Activated naive CD8-positive, alpha-beta T cell treated with anti-CD3 and anti-CD28 coated beads, Interleukin-2, amount 50 U/mL, for 24 hours (primary cell): ENCODE results near the gene STBD1.
"Not testable (repeated sequence)": the region's sequence is repeated elsewhere in the genome, so short reads cannot be mapped to it uniquely, and the experiment has no call there.

Experiments used
- ATAC-seq: fragments of 150-1000 bp; cut with Tn5 transposase; one replicate; pipeline ENCODE4 v1.10.0; 2021
- DNase-seq: peaks from one replicate; pipeline ENCODE4 v3.0.0; 2021
- H3K27ac Mint-ChIP-seq: one replicate; pipeline ENCODE4 v1.8.0; 2021; ENCODE audit warnings: mild to moderate bottlenecking, mixed read lengths
- H3K27me3 Mint-ChIP-seq: one replicate; pipeline ENCODE4 v1.8.0; 2021; ENCODE audit warnings: mixed read lengths
- H3K36me3 Mint-ChIP-seq: one replicate; pipeline ENCODE4 v1.8.0; 2021; ENCODE audit warnings: low read depth, mixed read lengths
- H3K4me1 Mint-ChIP-seq: one replicate; pipeline ENCODE4 v1.8.0; 2021; ENCODE audit warnings: mixed read lengths
- H3K4me3 Mint-ChIP-seq: one replicate; pipeline ENCODE4 v1.8.0; 2021; ENCODE audit warnings: mild to moderate bottlenecking, moderate library complexity, mixed read lengths
- H3K9me3 Mint-ChIP-seq: one replicate; pipeline ENCODE4 v1.8.0; 2021; ENCODE audit warnings: mixed read lengths

The STBD1 gene

DNA sequence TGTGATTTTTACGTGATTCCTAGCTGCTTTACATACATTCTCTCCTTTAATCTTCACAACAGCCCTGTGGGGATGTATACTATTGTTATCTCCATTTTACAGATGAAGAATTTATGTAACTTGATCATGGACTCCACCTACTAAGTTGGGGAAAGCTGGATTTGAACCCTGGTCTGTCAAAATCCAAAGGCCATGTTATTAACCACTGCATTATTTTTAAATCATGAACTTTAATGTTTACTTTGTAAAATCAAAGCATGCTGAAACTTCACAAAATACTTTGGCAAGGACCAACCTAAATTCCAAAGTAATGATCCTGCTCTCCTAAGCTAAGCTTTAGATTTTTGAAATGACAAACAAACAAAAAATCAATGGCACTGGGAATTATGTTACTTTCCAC is 28.9 kb upstream of the STBD1 start:
- H3K27me3 Mint-ChIP-seq, result peaks cover 4% of the 10 kb centered on the region
- H3K4me3 Mint-ChIP-seq, result no peak overlapping the region
- H3K36me3 Mint-ChIP-seq, result no peaks in the 10 kb centered on the region
- no peaks in the 10 kb centered on the region for H3K9me3 Mint-ChIP-seq
- no peak for DNase-seq
- ATAC-seq, result no peak
- H3K4me1 Mint-ChIP-seq, result no peaks in the 10 kb centered on the region
- H3K27ac Mint-ChIP-seq, result no peak overlapping the region

DNA sequence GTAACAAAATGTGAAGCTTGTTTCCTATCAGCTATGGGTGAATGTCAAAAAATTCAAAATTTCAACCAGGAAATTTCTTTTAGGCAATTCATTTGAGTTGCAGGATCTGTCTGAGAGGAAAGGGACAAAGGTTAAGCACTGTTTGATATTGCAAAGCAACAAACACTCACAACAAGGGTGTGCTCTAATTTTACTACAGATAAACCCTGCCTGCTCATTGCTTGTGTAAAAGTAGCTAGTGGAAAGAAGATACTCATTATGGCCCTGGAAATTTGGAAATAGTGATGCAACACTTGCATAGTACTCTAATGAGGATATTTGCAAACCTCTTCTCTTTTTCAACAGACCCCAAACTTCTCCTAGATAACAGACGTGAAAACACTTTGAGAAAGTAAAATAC is 27.9 kb upstream of the STBD1 start:
- DNase-seq, result no peak
- no peaks in the 10 kb centered on the region for H3K36me3 Mint-ChIP-seq
- H3K4me3 Mint-ChIP-seq, result no peak overlapping the region
- ATAC-seq, result no peak
- H3K4me1 Mint-ChIP-seq, result no peaks in the 10 kb centered on the region
- no peak overlapping the region for H3K27ac Mint-ChIP-seq
- peaks cover 3% of the 10 kb centered on the region for H3K27me3 Mint-ChIP-seq
- no peaks in the 10 kb centered on the region for H3K9me3 Mint-ChIP-seq

DNA sequence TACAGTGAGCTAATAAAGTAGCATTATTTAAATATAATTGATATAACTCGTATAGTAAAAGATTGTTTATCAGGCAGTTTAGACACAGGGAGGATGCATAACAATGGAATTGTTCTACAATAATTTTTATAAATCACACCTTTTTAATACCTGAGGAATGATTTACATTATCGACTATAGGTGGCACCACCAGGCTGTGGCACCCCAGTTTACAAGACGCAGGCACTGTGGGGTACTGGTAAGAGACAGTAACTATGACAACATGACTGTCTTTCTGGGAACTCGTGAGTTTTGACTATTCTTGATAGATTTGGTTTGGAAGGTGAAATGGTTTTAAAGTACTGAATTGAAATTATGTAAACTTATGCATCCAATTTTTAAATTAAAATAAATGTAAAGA is 27.1 kb upstream of the STBD1 start:
- Mint-ChIP-seq H3K4me3 (no peak overlapping the region), H3K36me3 (no peaks in the 10 kb centered on the region), H3K4me1 (no peaks in the 10 kb centered on the region), H3K27me3 (peaks cover 3% of the 10 kb centered on the region), H3K27ac (no peak overlapping the region), H3K9me3 (no peaks in the 10 kb centered on the region)
- DNase-seq, result no peak
- no peak for ATAC-seq

DNA sequence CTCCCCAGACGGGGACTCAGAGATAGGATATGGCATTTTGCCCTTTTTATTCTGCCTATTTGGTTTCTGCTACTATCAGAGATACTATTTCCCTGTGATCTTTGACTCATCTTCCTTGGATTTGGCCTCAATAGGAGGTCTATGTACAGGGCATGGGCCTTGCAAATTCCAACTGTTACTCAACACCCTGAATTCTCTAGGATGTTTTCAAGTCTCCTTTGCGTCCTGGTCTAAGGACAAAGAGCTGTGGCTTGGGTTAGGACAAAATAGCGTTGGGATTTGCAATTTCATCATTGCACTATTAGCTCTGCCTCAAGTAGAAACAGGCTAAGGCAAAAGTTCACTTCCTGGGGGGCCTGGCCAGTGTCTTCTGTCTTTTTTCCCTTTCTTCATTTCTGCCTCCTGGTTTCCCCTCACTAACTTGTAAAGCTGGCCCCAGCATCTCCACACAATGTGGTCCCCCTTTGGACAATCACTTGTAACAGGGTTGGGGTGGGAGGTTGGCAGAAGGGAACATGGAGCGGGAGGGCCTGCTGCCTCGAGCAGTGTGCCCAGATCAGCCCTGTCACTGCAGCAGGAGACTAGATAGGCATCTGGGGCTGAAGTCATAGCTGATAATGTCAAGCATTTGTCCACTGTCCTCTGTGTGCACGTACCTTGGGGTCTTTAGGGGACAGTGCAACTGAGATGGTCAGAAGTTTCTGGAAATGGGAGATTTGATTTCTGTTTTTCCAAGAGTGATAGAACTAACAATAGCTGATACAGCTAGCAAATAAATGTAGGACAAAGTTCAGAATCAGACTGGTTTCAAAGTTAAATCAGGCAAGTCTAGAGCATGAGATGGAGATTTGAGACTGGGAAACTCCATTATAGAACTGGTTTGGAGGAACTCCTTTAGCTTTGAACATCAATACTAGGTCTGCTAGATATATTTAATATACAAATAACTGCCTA is 25.8 kb upstream of the STBD1 start:
- Mint-ChIP-seq H3K4me1 (no peaks in the 10 kb centered on the region), H3K36me3 (no peaks in the 10 kb centered on the region), H3K27me3 (peaks cover 3% of the 10 kb centered on the region), H3K4me3 (no peak overlapping the region), H3K9me3 (no peaks in the 10 kb centered on the region), H3K27ac (no peak overlapping the region)
- ATAC-seq (no peak), DNase-seq (no peak)

DNA sequence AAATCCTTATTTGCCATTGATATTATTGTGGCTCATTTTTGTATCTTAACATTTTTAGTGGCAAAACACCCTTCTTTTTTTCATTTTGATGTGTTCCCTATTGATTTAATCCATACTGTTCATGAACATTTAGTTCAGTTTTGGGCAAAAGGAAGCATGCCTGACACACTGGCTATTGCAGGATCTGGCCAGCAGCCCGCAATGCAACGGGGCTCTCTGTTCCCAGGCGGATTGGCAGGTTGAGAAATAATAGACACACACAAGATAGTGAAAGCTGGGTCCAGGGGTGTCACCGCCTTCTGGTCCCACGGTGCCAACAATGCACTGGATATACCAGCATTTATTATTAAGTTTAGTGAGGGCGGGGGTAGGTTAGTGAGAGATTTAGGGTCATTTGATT is 24.9 kb upstream of the STBD1 start:
- not testable (repeated sequence) for H3K36me3 Mint-ChIP-seq, H3K27me3 Mint-ChIP-seq, H3K4me3 Mint-ChIP-seq, H3K9me3 Mint-ChIP-seq, H3K27ac Mint-ChIP-seq, H3K4me1 Mint-ChIP-seq, DNase-seq, ATAC-seq

DNA sequence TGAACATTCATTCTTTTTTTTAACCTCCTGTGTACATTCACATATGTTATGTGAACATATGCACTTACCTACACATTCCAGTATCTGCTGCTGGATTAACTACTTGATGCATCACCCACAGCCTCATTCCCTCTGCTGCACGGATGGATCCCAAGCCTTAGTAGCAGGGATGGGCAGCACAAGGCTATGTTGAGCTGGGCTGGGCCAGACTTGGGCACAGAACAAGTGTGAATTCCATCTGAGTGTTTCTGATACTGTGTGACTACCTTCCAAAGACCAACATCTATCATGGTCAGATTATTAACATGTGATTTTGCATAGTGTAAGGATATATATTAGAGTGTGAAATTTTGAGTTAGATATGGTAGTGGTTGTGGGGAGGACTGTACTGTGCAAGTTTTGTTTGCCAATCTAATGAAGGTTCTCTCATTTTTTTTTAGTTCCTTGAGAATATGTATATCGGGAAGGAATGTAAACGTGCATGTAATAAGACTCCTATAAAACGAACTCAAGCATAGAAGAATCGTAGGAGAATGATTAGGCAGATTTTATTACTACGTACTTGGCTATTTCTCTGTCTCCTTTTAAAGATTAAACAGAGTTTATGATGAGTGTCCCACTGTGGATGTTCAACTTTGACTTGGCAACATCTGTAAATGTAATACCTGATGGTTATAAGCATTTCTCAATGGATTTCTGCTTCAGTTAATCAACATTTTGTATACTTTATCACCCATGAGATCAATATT is 23.4 kb upstream of the STBD1 start:
- Mint-ChIP-seq H3K9me3 (no peaks in the 10 kb centered on the region), H3K4me3 (no peak overlapping the region), H3K36me3 (no peaks in the 10 kb centered on the region), H3K27me3 (no peaks in the 10 kb centered on the region), H3K27ac (no peak overlapping the region), H3K4me1 (no peaks in the 10 kb centered on the region)
- no peak for ATAC-seq
- DNase-seq, result no peak

DNA sequence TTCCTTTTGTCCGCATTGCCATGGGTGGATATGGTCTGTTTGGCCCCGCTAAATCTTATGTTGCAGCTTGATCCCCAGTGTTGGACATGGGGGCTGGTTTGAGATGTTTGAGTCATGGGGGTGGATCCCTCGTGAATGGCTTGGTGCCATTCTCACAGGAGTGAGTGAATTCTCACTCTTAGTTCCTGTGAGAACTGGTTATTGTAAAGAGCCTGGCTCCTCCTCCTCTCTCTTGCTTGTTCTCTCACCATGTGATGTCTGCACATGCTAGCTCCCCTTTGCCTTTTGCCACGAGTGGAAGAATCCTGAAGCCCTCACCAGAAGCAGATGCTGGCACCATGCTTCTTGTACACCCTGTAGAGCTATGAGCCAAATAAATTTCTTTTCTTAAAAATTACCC is 22.6 kb upstream of the STBD1 start:
- no peak for ATAC-seq
- H3K4me1 Mint-ChIP-seq, result no peaks in the 10 kb centered on the region
- peaks cover 1% of the 10 kb centered on the region for H3K27me3 Mint-ChIP-seq
- H3K9me3 Mint-ChIP-seq, result no peaks in the 10 kb centered on the region
- no peak for DNase-seq
- H3K4me3 Mint-ChIP-seq, result no peak overlapping the region
- H3K27ac Mint-ChIP-seq, result no peak overlapping the region
- H3K36me3 Mint-ChIP-seq, result no peaks in the 10 kb centered on the region

DNA sequence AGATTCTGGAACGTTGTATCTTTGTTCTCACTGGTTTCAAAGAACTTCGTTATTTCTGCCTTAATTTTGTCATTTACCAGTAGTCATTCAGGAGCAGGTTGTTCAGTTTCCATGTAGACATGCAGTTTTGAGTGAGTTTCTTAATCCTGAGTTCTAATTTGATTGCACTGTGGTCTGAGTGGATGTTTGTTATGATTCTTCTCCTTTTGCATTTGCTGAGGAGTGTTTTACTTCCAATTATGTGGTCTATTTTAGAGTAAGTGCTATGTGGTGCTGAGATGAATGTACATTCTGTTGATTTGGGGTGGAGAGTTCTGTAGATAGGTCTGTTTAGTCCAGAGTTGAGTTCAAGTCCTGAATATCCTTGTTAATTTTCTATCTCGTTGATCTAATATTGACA is 18.7 kb upstream of the STBD1 start:
- ATAC-seq, H3K4me1 Mint-ChIP-seq, H3K27me3 Mint-ChIP-seq, H3K27ac Mint-ChIP-seq, H3K9me3 Mint-ChIP-seq, H3K4me3 Mint-ChIP-seq, DNase-seq, H3K36me3 Mint-ChIP-seq: not testable (repeated sequence)

DNA sequence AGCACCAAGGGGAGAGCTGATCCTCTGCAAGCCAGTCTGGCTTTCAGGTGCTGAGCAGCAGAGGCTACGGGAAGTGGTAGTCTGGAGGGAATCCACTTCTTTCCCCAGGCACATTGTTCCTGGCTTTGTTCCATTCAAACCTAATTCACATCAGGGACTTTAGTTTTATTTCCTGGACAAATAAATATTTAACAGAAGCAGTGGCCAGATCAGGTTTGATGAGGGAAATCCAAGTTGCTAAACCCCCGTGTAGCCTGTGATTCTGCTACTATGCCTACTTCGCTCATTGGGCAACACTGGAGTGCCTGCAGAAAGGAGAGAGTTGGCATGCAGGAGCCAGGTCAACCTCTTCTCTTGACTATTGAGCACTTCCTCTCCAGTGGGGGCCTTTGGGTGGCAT is 13.8 kb upstream of the STBD1 start:
- no peak for ATAC-seq
- no peaks in the 10 kb centered on the region for H3K4me1 Mint-ChIP-seq
- H3K36me3 Mint-ChIP-seq, result peaks cover 9% of the 10 kb centered on the region
- peaks cover 19% of the 10 kb centered on the region for H3K9me3 Mint-ChIP-seq
- H3K27me3 Mint-ChIP-seq, result peaks cover 4% of the 10 kb centered on the region
- DNase-seq, result no peak
- H3K4me3 Mint-ChIP-seq, result no peak overlapping the region
- no peak overlapping the region for H3K27ac Mint-ChIP-seq

DNA sequence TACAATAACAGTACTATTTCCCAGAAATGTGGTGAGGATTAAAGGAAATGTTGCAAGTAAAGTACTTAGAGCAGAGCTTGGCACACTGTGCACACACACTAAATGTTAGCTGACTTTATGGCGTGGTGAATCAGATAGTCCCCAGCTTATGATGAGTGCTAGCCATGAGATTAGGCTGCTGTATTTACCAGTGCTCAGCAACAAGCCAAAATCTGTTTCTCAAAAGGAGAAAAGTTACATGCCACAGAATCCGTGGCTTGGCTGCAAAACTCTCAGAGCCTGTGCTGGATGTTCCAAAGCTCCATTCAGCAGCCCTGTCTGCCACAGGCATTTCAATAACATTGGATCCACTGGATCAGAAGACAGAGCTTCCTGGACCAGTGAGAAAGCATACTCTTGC is 12.8 kb upstream of the STBD1 start:
- H3K4me3 Mint-ChIP-seq, result no peak overlapping the region
- peaks cover 25% of the 10 kb centered on the region for H3K9me3 Mint-ChIP-seq
- no peak for DNase-seq
- peaks cover 3% of the 10 kb centered on the region for H3K27me3 Mint-ChIP-seq
- no peak overlapping the region for H3K27ac Mint-ChIP-seq
- ATAC-seq, result no peak
- no peaks in the 10 kb centered on the region for H3K4me1 Mint-ChIP-seq
- H3K36me3 Mint-ChIP-seq, result peaks cover 14% of the 10 kb centered on the region

DNA sequence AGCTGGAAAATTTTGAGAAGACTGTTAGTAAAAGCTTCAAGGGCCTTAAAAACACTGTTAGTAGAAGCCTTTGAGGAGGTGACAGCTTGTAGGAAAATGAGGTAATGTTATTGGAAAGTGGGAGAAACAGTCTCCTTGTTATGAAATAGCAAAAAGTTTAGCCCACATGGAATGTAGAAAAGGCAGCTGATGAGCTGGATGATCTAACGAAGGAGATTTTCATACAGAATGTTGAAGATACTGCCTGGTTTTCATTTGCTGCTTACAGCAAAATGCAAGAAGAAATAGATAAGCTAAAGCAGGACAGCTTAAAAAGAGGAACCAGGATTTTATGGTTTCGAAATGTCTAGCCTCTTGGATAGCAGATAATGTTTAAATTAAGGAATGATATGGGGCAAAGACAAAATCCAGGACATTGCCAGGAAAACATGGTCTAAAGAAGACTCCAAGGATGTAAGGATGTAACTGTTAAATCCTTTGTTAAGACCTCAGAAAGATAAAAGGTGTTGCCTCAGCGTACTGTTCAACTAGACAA is 10.2 kb upstream of the STBD1 start:
- no peak overlapping the region for H3K27ac Mint-ChIP-seq
- no peak for ATAC-seq
- H3K4me1 Mint-ChIP-seq, result peaks cover 8% of the 10 kb centered on the region
- H3K36me3 Mint-ChIP-seq, result peaks cover 14% of the 10 kb centered on the region
- no peak for DNase-seq
- peaks cover 4% of the 10 kb centered on the region for H3K27me3 Mint-ChIP-seq
- H3K4me3 Mint-ChIP-seq, result no peak overlapping the region
- H3K9me3 Mint-ChIP-seq, result peaks cover 21% of the 10 kb centered on the region

DNA sequence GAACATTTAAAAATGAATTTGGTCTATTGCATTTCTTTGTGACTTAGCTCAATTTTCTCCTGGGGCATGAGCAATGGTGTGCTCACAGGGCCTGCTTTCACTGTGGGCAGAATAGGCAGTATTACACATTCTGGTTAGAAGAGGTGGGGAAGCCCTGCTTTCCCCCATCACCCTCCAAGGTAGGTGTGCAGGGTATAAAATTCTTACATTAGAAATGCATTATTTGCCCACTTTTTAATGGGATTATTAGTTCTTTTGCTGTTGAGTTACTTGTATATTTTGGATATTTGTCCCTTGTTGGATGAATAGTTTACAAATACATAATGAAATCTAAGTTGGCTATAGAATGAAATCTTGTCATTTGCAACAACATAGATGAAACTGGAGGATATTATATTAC is 8.3 kb upstream of the STBD1 start:
- peaks cover 14% of the 10 kb centered on the region for H3K36me3 Mint-ChIP-seq
- H3K4me3 Mint-ChIP-seq, result no peak overlapping the region
- peaks cover 15% of the 10 kb centered on the region for H3K4me1 Mint-ChIP-seq
- H3K27ac Mint-ChIP-seq, result no peak overlapping the region
- peaks cover 5% of the 10 kb centered on the region for H3K27me3 Mint-ChIP-seq
- DNase-seq, result no peak
- peaks cover 21% of the 10 kb centered on the region for H3K9me3 Mint-ChIP-seq
- ATAC-seq, result no peak

DNA sequence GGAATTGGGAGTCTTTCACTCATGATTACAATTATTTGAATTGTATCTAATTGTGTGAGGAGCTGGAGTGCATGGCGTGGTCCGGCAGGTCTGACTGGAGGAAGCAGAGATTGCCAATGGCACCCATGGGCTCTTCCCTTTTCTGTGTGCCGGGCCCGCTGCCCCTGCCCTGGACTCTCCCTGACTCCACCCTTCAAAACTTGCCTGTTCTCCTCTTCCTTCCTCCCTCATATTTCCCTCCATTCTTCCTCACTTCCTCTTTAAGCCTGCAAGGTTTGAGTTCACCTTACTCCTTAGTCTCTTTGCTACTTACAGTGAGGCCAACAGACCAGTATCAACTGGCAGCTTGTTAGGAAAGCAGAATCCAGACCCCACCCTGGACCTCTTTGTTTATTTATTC is 6.5 kb upstream of the STBD1 start:
- H3K27me3 Mint-ChIP-seq, result peaks cover 12% of the 10 kb centered on the region
- ATAC-seq (no peak), DNase-seq (no peak)
- H3K27ac Mint-ChIP-seq, result no peak overlapping the region
- H3K4me1 Mint-ChIP-seq, result peaks cover 20% of the 10 kb centered on the region
- H3K9me3 Mint-ChIP-seq, result peaks cover 21% of the 10 kb centered on the region
- H3K4me3 Mint-ChIP-seq, result no peak overlapping the region
- peaks cover 14% of the 10 kb centered on the region for H3K36me3 Mint-ChIP-seq

DNA sequence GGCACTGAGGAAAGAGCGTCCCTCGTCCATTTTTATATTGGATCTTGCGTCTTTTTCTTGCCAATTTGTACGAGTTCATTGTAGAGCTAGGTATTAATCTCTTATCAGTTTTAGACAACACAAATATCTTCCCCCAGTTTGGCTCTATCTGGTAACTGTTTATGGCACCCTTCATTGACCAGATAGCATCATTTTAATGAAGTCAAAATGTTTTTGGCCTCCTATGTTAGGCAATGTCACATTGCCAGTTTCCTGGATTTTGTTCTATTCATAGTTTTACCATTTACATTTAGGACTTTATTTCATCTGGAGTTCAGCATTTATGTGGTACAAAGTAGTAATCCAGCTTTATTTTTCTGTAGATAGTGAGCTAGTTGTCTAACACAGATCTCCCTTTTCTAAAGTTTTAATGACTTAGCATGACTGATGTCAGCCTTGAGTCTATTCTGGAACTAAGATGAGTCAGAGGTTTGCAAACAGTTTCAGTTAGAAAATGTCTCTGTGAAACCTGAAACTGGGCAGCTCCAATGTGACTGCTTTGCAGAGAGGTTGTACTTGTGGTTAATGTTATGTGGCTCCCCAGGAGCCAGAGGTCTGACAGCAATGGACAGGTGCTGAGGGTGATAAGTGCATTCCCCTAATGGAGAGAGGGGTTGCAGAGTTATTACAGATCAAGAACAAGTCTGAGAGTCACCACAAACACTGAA is 5.3 kb upstream of the STBD1 start:
- ATAC-seq (peak; percentile 86), DNase-seq (peak; percentile 13)
- peaks cover 11% of the 10 kb centered on the region for H3K36me3 Mint-ChIP-seq
- peaks cover 20% of the 10 kb centered on the region for H3K9me3 Mint-ChIP-seq
- H3K4me1 Mint-ChIP-seq, result peaks cover 29% of the 10 kb centered on the region
- H3K4me3 Mint-ChIP-seq, result no peak overlapping the region
- H3K27me3 Mint-ChIP-seq, result peaks cover 17% of the 10 kb centered on the region
- no peak overlapping the region for H3K27ac Mint-ChIP-seq
